Measurements from ENCODE around the gene PCYT2.

- no peak for TF ChIP-seq ARNTL (CRISPR knock-in tag; IDR thresholded peaks at IDR 0.05; ENCODE audit: borderline replicate concordance, low read depth)
- TF ChIP-seq SNAI2 (CRISPR knock-in tag; IDR thresholded peaks at IDR 0.05) = no peak
- TF ChIP-seq, protein P1, sequence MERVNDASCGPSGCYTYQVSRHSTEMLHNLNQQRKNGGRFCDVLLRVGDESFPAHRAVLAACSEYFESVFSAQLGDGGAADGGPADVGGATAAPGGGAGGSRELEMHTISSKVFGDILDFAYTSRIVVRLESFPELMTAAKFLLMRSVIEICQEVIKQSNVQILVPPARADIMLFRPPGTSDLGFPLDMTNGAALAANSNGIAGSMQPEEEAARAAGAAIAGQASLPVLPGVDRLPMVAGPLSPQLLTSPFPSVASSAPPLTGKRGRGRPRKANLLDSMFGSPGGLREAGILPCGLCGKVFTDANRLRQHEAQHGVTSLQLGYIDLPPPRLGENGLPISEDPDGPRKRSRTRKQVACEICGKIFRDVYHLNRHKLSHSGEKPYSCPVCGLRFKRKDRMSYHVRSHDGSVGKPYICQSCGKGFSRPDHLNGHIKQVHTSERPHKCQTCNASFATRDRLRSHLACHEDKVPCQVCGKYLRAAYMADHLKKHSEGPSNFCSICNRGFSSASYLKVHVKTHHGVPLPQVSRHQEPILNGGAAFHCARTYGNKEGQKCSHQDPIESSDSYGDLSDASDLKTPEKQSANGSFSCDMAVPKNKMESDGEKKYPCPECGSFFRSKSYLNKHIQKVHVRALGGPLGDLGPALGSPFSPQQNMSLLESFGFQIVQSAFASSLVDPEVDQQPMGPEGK (CRISPR knock-in tag; IDR thresholded peaks at IDR 0.05; ENCODE audit: borderline replicate concordance) = no peak
- TF ChIP-seq, protein P2, sequence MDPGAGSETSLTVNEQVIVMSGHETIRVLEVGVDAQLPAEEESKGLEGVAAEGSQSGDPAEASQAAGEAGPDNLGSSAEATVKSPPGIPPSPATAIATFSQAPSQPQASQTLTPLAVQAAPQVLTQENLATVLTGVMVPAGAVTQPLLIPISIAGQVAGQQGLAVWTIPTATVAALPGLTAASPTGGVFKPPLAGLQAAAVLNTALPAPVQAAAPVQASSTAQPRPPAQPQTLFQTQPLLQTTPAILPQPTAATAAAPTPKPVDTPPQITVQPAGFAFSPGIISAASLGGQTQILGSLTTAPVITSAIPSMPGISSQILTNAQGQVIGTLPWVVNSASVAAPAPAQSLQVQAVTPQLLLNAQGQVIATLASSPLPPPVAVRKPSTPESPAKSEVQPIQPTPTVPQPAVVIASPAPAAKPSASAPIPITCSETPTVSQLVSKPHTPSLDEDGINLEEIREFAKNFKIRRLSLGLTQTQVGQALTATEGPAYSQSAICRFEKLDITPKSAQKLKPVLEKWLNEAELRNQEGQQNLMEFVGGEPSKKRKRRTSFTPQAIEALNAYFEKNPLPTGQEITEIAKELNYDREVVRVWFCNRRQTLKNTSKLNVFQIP (CRISPR knock-in tag; IDR thresholded peaks at IDR 0.05; ENCODE audit: borderline replicate concordance, low read depth) = no peak
- no peak for TF ChIP-seq ESRRG (CRISPR knock-in tag; IDR thresholded peaks at IDR 0.05)
- no peak for TF ChIP-seq PPARA (CRISPR knock-in tag; IDR thresholded peaks at IDR 0.05; ENCODE audit: borderline replicate concordance)
- no peak for TF ChIP-seq ZFP3 (CRISPR knock-in tag; IDR thresholded peaks at IDR 0.05)
- no peak for TF ChIP-seq RARB (CRISPR knock-in tag; IDR thresholded peaks at IDR 0.05)
- no peak for TF ChIP-seq CREB5 (CRISPR knock-in tag; IDR thresholded peaks at IDR 0.05; ENCODE audit: low read depth)
- no peak for TF ChIP-seq ISL1 (CRISPR knock-in tag; IDR thresholded peaks at IDR 0.05)
- no peak for TF ChIP-seq GLIS3 (CRISPR knock-in tag; IDR thresholded peaks at IDR 0.05)
- TF ChIP-seq ZC3H10 (CRISPR knock-in tag; IDR thresholded peaks at IDR 0.05) = no peak
- no peak for TF ChIP-seq ZNF70 (CRISPR knock-in tag; IDR thresholded peaks at IDR 0.05)
- TF ChIP-seq, protein P3, sequence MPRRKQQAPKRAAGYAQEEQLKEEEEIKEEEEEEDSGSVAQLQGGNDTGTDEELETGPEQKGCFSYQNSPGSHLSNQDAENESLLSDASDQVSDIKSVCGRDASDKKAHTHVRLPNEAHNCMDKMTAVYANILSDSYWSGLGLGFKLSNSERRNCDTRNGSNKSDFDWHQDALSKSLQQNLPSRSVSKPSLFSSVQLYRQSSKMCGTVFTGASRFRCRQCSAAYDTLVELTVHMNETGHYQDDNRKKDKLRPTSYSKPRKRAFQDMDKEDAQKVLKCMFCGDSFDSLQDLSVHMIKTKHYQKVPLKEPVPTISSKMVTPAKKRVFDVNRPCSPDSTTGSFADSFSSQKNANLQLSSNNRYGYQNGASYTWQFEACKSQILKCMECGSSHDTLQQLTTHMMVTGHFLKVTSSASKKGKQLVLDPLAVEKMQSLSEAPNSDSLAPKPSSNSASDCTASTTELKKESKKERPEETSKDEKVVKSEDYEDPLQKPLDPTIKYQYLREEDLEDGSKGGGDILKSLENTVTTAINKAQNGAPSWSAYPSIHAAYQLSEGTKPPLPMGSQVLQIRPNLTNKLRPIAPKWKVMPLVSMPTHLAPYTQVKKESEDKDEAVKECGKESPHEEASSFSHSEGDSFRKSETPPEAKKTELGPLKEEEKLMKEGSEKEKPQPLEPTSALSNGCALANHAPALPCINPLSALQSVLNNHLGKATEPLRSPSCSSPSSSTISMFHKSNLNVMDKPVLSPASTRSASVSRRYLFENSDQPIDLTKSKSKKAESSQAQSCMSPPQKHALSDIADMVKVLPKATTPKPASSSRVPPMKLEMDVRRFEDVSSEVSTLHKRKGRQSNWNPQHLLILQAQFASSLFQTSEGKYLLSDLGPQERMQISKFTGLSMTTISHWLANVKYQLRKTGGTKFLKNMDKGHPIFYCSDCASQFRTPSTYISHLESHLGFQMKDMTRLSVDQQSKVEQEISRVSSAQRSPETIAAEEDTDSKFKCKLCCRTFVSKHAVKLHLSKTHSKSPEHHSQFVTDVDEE (CRISPR knock-in tag; IDR thresholded peaks at IDR 0.05) = no peak
These were observed 10.9 kb upstream of the PCYT2 start for GRCh38 chr17:81921996-81922565.

All from SK-N-SH treated with all-trans-retinoic acid at 6 μM for 48 hours (cell line).